Vagina (tissue), 2 donors: ENCODE measurements around the gene MYRF. TPM values are rescaled to one million over a fixed set of nuclear protein-coding genes. Genes with fewer than 3 reads are reported as not detected.

ENCODE experiments used
- DNase-seq, 2 donors: peaks; one replicate each; pipeline ENCODE4 v3.0.0-alpha.2; 2017; ENCODE audit errors: extremely low spot score in 2 of 2
- H3K27ac ChIP-seq: fragments of 200-600 bp; sonication (generic); one replicate; pipeline ENCODE4 v1.5.1; 2019
- H3K27me3 ChIP-seq: fragments of 200-600 bp; sonication (generic); one replicate; pipeline ENCODE4 v1.5.1; 2019
- H3K36me3 ChIP-seq, 2 donors: fragments of 200-600 bp; sonication (generic); one replicate each; pipeline ENCODE4 v1.5.1; 2017 to 2019
- H3K4me1 ChIP-seq: fragments of 200-600 bp; sonication (generic); one replicate; pipeline ENCODE4 v1.5.1; 2019
- H3K4me3 ChIP-seq, 2 donors: fragments of 200-600 bp; sonication (generic); 1 replicate in 1 of 2; 2 replicates in 1 of 2; pipeline ENCODE4 v1.5.1; 2016 to 2019
- H3K9me3 ChIP-seq: fragments of 200-600 bp; sonication (generic); one replicate; pipeline ENCODE4 v1.5.1; 2019
- POLR2A ChIP-seq, 2 donors: fragments of 450-650 bp; IDR thresholded peaks; one replicate each; pipeline ENCODE4 v1.6.1; 2017; ENCODE audit warnings: antibody characterized with exemption in 2 of 2, mild to moderate bottlenecking in 2 of 2, moderate library complexity in 2 of 2
- POLR2AphosphoS5 ChIP-seq, 2 donors: sonication (generic); formaldehyde crosslinking; IDR thresholded peaks; one replicate each; pipeline ENCODE4 v1.9.0; 2017; ENCODE audit warnings: antibody characterized with exemption in 2 of 2, mild to moderate bottlenecking in 2 of 2, low read depth in 1 of 2; ENCODE audit not compliant: insufficient read depth in 1 of 2
- intact Hi-C: fragments of 100-400 bp; cut with DNase I; formaldehyde crosslinking; loops from one replicate; pipeline ENCODE4 v1.15.1; 2023
- total RNA-seq: library from RNA; depleted of rRNA; stranded (reverse); fragments of >200 nt; gene quantifications from one replicate; pipeline ENCODE4 v1.2.3, GENCODE V29; 2016
- TF ChIP-seq, protein P1 (sequence below), 3 experiments: fragments of 450-650 bp in 2 of 3; fragments of 200-600 bp in 1 of 3; sonication (generic) in 1 of 3; IDR thresholded peaks; one replicate each; pipeline ENCODE4 v1.5.1; 2017 to 2019; ENCODE audit warnings: antibody characterized with exemption in 3 of 3, mild to moderate bottlenecking in 2 of 3, moderate library complexity in 2 of 3

The MYRF gene
- total RNA-seq, 1 donor from 2014 or later, result 0.25 TPM

DNA sequence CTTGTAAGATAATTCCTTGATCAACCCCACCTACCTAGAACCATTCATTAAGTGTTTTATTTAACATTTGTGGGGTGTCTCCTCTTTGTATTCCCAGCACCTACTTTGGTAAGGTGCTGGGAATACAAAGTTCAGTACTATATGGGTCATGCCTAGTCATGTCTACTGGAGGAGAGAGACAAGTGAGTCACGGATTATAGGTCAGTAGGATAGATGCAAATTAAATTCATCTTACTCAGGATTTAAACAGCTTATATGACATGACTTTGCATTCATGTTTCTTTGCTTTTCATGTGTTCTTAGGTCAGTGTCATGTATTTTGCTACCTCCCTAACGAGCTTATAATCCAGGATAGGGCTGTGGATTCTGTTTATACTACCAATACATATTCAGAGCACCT, 67.7 kb downstream of the MYRF start:
- intact Hi-C loops, result no loop called here
- TF ChIP-seq, protein P1, sequence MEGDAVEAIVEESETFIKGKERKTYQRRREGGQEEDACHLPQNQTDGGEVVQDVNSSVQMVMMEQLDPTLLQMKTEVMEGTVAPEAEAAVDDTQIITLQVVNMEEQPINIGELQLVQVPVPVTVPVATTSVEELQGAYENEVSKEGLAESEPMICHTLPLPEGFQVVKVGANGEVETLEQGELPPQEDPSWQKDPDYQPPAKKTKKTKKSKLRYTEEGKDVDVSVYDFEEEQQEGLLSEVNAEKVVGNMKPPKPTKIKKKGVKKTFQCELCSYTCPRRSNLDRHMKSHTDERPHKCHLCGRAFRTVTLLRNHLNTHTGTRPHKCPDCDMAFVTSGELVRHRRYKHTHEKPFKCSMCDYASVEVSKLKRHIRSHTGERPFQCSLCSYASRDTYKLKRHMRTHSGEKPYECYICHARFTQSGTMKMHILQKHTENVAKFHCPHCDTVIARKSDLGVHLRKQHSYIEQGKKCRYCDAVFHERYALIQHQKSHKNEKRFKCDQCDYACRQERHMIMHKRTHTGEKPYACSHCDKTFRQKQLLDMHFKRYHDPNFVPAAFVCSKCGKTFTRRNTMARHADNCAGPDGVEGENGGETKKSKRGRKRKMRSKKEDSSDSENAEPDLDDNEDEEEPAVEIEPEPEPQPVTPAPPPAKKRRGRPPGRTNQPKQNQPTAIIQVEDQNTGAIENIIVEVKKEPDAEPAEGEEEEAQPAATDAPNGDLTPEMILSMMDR (IDR thresholded peaks at IDR 0.05), result no peak
- TF ChIP-seq POLR2AphosphoS5 (IDR thresholded peaks at IDR 0.05; ENCODE audit: insufficient read depth in 1 of 2, low read depth in 1 of 2), result peak in 1 of 2 donors; percentile 46
- DNase-seq, result no peak
- Histone ChIP-seq H3K4me1 (peaks cover 12% of the 10 kb centered on the region), H3K9me3 (no peaks in the 10 kb centered on the region), H3K27ac (no peak overlapping the region), H3K36me3 (no peaks in the 10 kb centered on the region), H3K27me3 (no peaks in the 10 kb centered on the region), H3K4me3 (no peak overlapping the region)

DNA sequence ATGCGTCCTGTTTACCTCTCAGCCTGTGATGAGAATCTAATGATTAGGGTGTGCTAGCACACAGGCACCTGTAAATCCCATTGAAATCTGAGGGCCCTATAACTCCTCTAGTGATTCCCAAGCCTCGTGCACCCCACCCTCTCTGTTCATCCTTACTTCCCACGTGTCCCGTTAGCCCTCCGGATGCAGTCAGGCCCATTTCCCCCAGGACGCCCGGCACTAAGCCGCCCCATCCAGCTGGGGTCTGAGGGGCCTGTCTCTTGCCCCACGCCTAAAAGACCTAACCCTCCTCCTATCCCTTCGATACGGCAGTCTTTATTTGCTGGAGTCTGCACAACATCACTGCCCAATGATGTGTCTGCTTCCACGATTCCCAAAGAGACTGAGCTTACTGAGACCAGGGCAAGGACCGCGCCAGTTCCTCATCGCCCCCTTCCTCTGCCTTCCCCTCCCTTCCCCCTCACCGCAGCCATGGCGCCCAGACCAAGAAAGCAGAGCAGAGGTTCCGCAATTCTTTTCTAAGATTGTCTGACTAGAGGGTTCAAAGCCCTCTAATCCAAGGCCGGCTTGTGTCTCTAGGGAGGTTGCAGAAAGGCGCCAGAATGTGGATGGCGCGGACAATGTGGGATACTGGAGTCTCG, 74.6 kb downstream of the MYRF start:
- intact Hi-C loops, result no loop called here
- peak overlapping the region; percentile 65 to 66 for H3K4me3 ChIP-seq
- no peaks in the 10 kb centered on the region for H3K9me3 ChIP-seq
- H3K27me3 ChIP-seq, result no peaks in the 10 kb centered on the region
- DNase-seq, result no peak
- TF ChIP-seq, protein P1 (IDR thresholded peaks at IDR 0.05), result no peak
- TF ChIP-seq POLR2AphosphoS5 (IDR thresholded peaks at IDR 0.05; ENCODE audit: insufficient read depth in 1 of 2, low read depth in 1 of 2), result no peak
- no peak for TF ChIP-seq POLR2A (IDR thresholded peaks at IDR 0.05)
- H3K4me1 ChIP-seq, result peaks cover 44% of the 10 kb centered on the region
- no peaks in the 10 kb centered on the region for H3K36me3 ChIP-seq
- peak overlapping the region; percentile 78 for H3K27ac ChIP-seq

DNA sequence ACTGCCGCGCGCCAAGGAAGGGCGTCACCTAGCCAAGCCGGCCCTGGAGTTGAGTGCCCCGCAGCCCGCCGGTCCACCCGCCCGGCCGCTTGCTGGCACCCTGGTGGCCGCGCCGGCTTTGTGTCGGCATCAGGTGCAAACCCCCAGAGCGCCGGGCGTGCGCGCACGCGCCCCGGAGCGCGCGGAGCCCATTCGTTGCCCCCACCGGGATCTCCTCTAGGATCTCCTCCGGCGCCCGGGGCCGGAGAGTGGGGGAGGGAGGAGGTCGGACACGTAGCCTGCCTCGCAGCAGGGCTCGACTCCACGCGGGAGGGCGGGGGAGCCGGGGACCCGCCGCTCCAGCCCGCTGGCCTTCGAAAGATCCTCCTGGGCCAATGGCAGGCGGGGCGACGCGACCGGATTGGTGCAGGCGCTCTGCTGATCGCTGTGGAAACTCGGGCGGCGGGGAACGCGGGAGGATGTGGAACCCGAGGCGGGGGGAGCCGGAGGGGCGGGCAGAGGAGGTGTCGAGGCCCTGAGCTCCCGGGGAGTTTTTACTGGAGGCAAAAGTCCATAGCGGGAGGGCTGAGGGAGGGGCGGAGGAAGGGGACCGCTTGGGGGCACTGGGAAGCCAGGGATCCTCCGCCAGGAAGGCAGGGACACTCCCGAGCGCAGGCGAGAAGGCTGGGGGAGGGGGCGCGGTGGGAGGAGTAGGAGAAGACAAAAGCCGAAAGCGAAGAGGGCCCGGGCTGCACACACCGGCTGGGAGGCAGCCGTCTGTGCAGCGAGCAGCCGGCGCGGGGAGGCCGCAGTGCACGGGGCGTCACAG, 75.3 kb downstream of the MYRF start, which contains the start of gene FADS2:
FADS2 (plus strand) TSS at position 730 of the 808 bp plus-strand sequence. CDS start 91 bp downstream, outside the sequence.
- Histone ChIP-seq H3K36me3 (no peaks in the 10 kb centered on the region), H3K4me3 (peak within 1 kb of the TSS; percentile 65 to 66), H3K4me1 (peaks cover 46% of the 10 kb centered on the region), H3K9me3 (no peaks in the 10 kb centered on the region), H3K27me3 (no peaks in the 10 kb centered on the region), H3K27ac (peak within 1 kb of the TSS; percentile 78)
- intact Hi-C loops, result no loop called here
- TF ChIP-seq, protein P1 (IDR thresholded peaks at IDR 0.05), result peak in 1 of 3 experiments; percentile 7
- TF ChIP-seq POLR2A (IDR thresholded peaks at IDR 0.05) (peak in 1 of 2 donors; percentile 20), POLR2AphosphoS5 (IDR thresholded peaks at IDR 0.05; ENCODE audit: insufficient read depth in 1 of 2, low read depth in 1 of 2) (peak in 1 of 2 donors; percentile 78)
- DNase-seq, result no peak

DNA sequence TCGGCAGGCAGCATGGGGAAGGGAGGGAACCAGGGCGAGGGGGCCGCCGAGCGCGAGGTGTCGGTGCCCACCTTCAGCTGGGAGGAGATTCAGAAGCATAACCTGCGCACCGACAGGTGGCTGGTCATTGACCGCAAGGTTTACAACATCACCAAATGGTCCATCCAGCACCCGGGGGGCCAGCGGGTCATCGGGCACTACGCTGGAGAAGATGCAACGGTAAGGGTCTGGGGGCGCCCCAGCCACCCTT, 75.9 kb downstream of the MYRF start:
- TF ChIP-seq, protein P1 (IDR thresholded peaks at IDR 0.05), result no peak
- no peak for TF ChIP-seq POLR2A (IDR thresholded peaks at IDR 0.05)
- TF ChIP-seq POLR2AphosphoS5 (IDR thresholded peaks at IDR 0.05; ENCODE audit: insufficient read depth in 1 of 2, low read depth in 1 of 2), result no peak
- Histone ChIP-seq H3K36me3 (no peaks in the 10 kb centered on the region), H3K9me3 (no peaks in the 10 kb centered on the region), H3K27me3 (no peaks in the 10 kb centered on the region), H3K27ac (peak overlapping the region; percentile 78), H3K4me1 (peaks cover 46% of the 10 kb centered on the region), H3K4me3 (peak overlapping the region; percentile 65 to 66)
- no peak for DNase-seq
- intact Hi-C loops, result no loop called here
